GM19239 (cell line): ENCODE measurements around the gene TUBB8.
"Not testable (repeated sequence)": the region's sequence is repeated elsewhere in the genome, so short reads cannot be mapped to it uniquely, and the experiment has no call there.

ENCODE experiments used
- DNase-seq: peaks from one replicate; pipeline ENCODE4 v3.0.0; 2011; ENCODE audit warnings: low spot score; ENCODE audit not compliant: insufficient read length
- FAIRE-seq: peaks from 2 replicates; lab custom pipeline; 2011; peaks lifted over from hg19 to GRCh38; lab: Jason Lieb, UNC

Gene TUBB8

GRCh38 chr10:68156-68555, 19.1 kb upstream of the TUBB8 start:
- not testable (repeated sequence) for DNase-seq

GRCh38 chr10:49926-50325, 830 bp upstream of the TUBB8 start:
- DNase-seq, FAIRE-seq: not testable (repeated sequence)

More at GRCh38 chr10:68156-68555, 19.1 kb upstream of the TUBB8 start:
- FAIRE-seq, result not testable (repeated sequence)

- FAIRE-seq, DNase-seq: not testable (repeated sequence)
These were observed 1.2 kb downstream of the TUBB8 start for GRCh38 chr10:47864-48263.

GRCh38 chr10:13315-13635, 35.8 kb downstream of the TUBB8 start:
- FAIRE-seq, result not testable (repeated sequence)

GRCh38 chr10:12444-13314, 36.4 kb downstream of the TUBB8 start:
- not testable (repeated sequence) for DNase-seq, FAIRE-seq

More at GRCh38 chr10:13315-13635, 35.8 kb downstream of the TUBB8 start:
- not testable (repeated sequence) for DNase-seq

GRCh38 chr10:11260-11659, 37.8 kb downstream of the TUBB8 start:
- not testable (repeated sequence) for DNase-seq, FAIRE-seq

GRCh38 chr10:10261-10971, 38.7 kb downstream of the TUBB8 start:
- FAIRE-seq, DNase-seq: not testable (repeated sequence)
